GM03348 (cell line): ENCODE data around the gene TAF11L8.
"Not testable (repeated sequence)": the region's sequence is repeated elsewhere in the genome, so short reads cannot be mapped to it uniquely, and the experiment has no call there.

Experiments
- DNase-seq: peaks from one replicate; pipeline ENCODE4 v3.0.0; 2012; ENCODE audit warnings: low spot score

TAF11L8 gene

GRCh38 chr5:17590860-17591259 lies at the start of gene TAF11L8:
Gene TAF11L8, minus strand, starts transcription at chr5:17590960.
- not testable (repeated sequence) for DNase-seq

GRCh38 chr5:17634160-17634559 lies 43.4 kb upstream of the TAF11L8 start, which contains the start of gene TAF11L14:
Gene TAF11L14, plus strand, starts transcription at chr5:17634460.
- no peak for DNase-seq

GRCh38 chr5:17631788-17632187 lies 41.0 kb upstream of the TAF11L8 start, which contains the start of gene TAF11L13:
Gene TAF11L13, plus strand, starts transcription at chr5:17632088.
- DNase-seq = not testable (repeated sequence)

- no peak for DNase-seq
These were observed 34.9 kb upstream of the TAF11L8 start for GRCh38 chr5:17625686-17626085.

- DNase-seq = peak; percentile 9
These were observed 29.9 kb upstream of the TAF11L8 start for GRCh38 chr5:17620627-17621026.

- DNase-seq = no peak
These were observed 28.6 kb upstream of the TAF11L8 start for GRCh38 chr5:17619354-17619753.

GRCh38 chr5:17614872-17615605 lies 24.3 kb upstream of the TAF11L8 start:
- DNase-seq = no peak

GRCh38 chr5:17610092-17610491 lies 19.3 kb upstream of the TAF11L8 start, which contains the start of gene TAF11L12:
Gene TAF11L12, plus strand, starts transcription at chr5:17610392.
- DNase-seq = not testable (repeated sequence)

GRCh38 chr5:17607461-17607860 lies 16.7 kb upstream of the TAF11L8 start:
- DNase-seq = not testable (repeated sequence)

GRCh38 chr5:17604951-17605350 lies 14.2 kb upstream of the TAF11L8 start:
- DNase-seq = no peak

GRCh38 chr5:17603880-17604279 lies 13.1 kb upstream of the TAF11L8 start, which contains the start of gene TAF11L11:
Gene TAF11L11, plus strand, starts transcription at chr5:17604183.
- DNase-seq = not testable (repeated sequence)

- DNase-seq = not testable (repeated sequence)
These were observed 7.0 kb upstream of the TAF11L8 start, which contains the start of gene TAF11L10 for GRCh38 chr5:17597728-17598127. Gene TAF11L10, minus strand, starts transcription at chr5:17597828.

- DNase-seq = not testable (repeated sequence)
These were observed 3.5 kb upstream of the TAF11L8 start, which contains the start of gene TAF11L9 for GRCh38 chr5:17594255-17594654. Gene TAF11L9, minus strand, starts transcription at chr5:17594394.

GRCh38 chr5:17585658-17586057 lies 5.1 kb downstream of the TAF11L8 start, which contains the start of gene TAF11L7:
Gene TAF11L7, minus strand, starts transcription at chr5:17585758.
- DNase-seq = not testable (repeated sequence)
